H1 (cell line): ENCODE results near the gene PPARA. TPM values are rescaled to one million over a fixed set of nuclear protein-coding genes. Genes with fewer than 3 reads are reported as not detected.

ENCODE experiments used
- ASH2L ChIP-seq: fragments of 200-600, 300-600 bp; sonication (generic); IDR thresholded peaks from one replicate; pipeline ENCODE4 v1.7.1; 2017; ENCODE audit warnings: low read length
- CTBP2 ChIP-seq: IDR thresholded peaks from 2 replicates; pipeline ENCODE4 v1.7.0; 2011; ENCODE audit warnings: borderline replicate concordance, mild to moderate bottlenecking, moderate library complexity, mixed read lengths, low read length; ENCODE audit not compliant: insufficient read depth, insufficient read length
- EGR1 ChIP-seq: IDR thresholded peaks from 2 replicates; pipeline ENCODE4 v1.6.1; 2011; ENCODE audit warnings: low read depth, low read length, borderline replicate concordance
- RAD21 ChIP-seq, 2 experiments: IDR thresholded peaks in 1 of 2; conservative IDR thresholded peaks in 1 of 2; 2 replicates each; pipeline ENCODE4 v1.6.1; 2011; ENCODE audit warnings: low read depth in 2 of 2, low read length in 2 of 2, improper control_type of control experiment in 1 of 2, inconsistent platforms in 1 of 2, mild to moderate bottlenecking in 1 of 2, moderate library complexity in 1 of 2
- YY1 ChIP-seq: IDR thresholded peaks from 2 replicates; pipeline ENCODE4 v1.6.1; 2011; ENCODE audit warnings: low read depth, mild to moderate bottlenecking, low read length
- polyA plus RNA-seq, 7 experiments: library from polyadenylated mRNA; depleted of rRNA in 3 of 7; stranded (reverse) in 5 of 7; unstranded in 2 of 7; fragments of >200 nt in 5 of 7; fragments of 200-250 nt in 2 of 7; gene quantifications; 1 replicate in 5 of 7; 2 replicates in 1 of 7; 4 replicates in 1 of 7; pipeline versions ENCODE4 v1.2.1 to v1.2.3, GENCODE V29; 2011 to 2013; ENCODE audit warnings: missing spikeins in 2 of 7, mixed read lengths in 2 of 7
- total RNA-seq: library from RNA; stranded (reverse); fragmentation: NEBNext Ultra II Directional; extraction: Animal tissue kit (Norgen Biotek cat#: 25700); gene quantifications from 2 replicates; pipeline ENCODE4 v1.2.1, GENCODE V29; 2021

The PPARA gene
- total and polyA plus RNA-seq, 2 of the 8 experiments (the other 6 are each of a cell fraction or from before 2014, with no cell fraction given) = 3.1 to 8.2 TPM

- no peak for TF ChIP-seq RAD21 (IDR thresholded peaks at IDR 0.05 in 1 of 2, conservative IDR thresholded peaks at IDR 0.05 in 1 of 2; ENCODE audit: low read depth in 2 of 2, low read length in 2 of 2)
- no peak for TF ChIP-seq ASH2L
- no peak for TF ChIP-seq CTBP2
- no peak for TF ChIP-seq YY1
- no peak for TF ChIP-seq EGR1
These were observed 90.6 kb downstream of the PPARA start (continued) for GRCh38 chr22:46240907-46241306.
